GM21619 (cell line): Measurements from ENCODE around the gene SLC66A2.
"Not testable (repeated sequence)": the region's sequence is repeated elsewhere in the genome, so short reads cannot be mapped to it uniquely, and the experiment has no call there.

Experiments used
- ATAC-seq: cut with Tn5 transposase; IDR thresholded peaks from one replicate; pipeline ENCODE4 v1.9.1; 2021; ENCODE audit not compliant: unreplicated experiment

SLC66A2 gene

DNA sequence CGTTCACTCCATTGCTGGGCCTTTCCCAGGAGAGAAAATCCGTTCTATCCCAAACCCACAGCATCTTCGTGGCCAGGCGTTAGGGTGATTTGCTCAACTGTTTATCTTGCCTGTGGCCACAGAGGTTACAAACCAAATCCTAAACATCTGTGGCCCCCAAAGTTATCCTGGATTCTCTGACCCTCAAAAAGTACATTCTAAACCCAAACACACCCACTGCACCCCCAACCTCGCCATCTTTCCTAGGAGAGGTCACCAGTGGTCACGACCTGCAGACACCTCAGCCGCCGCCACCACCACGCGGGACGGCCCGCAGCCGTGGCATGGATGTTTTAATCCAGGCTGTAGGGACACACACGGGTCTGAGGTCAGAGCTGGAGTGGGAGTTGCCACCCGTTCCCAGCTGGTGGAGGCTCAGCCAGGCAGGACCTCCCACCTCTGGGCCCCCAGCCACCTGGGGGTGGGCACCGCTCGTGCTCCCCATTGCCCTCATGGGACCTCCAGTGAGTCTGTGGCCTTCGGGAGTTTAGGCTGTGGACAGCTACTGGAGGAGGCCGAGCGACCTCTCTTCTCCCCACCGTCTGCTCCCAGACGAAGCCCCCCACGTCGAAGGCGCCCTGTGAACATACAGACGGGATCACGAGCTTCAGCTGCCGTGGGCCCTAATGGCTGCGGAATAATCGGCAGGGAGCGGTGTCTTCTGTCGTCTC is 81.7 kb downstream of the SLC66A2 start:
- no peak for ATAC-seq

DNA sequence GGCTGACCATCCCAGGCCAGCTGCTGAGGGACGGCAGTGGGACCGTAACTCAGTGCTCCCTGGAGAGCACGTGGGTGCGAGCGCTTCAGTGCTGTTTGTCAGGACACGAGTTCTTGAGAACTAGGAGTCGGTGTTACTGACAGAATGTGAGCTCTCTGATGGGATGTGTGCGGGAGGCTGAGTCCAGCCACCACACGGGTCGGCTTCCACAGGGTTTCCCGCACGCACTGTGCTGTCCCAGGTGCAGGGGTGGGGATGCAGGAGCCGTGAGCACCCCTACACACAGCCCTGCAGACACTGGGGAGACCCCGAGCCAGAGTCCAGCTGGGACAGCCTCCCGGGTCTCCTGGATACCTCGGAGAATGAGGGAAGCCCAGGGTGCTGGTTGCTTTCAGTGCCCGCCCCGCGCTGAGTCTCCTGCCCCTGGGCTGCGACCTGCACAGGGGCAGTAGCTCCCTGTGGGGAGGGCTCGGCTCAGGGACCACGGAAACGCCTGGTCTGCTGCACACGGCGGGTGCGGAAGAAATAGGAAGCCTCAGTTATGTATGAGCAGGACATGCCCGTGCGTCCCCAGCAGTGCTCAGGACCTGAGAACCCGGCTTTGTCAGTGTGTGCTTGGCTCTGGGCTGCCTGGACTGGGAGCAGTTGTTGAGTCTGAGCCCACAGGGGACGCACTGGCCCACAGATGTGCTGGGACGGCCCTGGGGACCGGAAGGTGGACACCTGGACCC is 82.5 kb downstream of the SLC66A2 start:
- no peak for ATAC-seq

DNA sequence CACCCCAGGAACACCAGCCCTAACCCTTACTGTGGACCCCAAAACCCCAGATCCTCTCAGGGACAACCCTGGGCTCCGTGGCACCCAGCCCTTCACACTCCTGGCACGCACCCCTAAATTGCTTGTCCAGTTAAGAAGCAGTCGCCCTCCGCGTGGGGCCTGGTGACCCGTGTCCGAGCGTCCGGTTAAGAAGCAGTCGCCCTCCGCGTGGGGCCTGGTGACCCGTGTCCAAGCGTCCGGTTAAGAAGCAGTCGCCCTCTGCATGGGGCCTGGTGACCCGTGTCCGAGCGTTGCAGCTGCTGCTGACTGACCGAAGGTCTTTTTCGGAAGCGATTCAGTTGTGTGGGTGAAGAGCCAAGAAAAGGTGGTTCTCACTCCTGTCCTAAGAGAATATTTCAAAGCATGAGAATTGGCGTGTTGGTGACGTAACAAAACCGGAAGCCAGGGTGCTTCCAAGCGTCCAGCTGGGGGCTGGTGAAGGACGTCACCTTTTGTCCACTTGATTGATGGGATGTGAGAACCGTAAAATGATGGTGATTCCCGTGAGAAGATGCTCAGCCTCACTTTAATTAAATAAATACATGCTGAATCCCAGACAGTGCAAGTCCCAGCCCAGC is 83.2 kb downstream of the SLC66A2 start:
- ATAC-seq = no peak

DNA sequence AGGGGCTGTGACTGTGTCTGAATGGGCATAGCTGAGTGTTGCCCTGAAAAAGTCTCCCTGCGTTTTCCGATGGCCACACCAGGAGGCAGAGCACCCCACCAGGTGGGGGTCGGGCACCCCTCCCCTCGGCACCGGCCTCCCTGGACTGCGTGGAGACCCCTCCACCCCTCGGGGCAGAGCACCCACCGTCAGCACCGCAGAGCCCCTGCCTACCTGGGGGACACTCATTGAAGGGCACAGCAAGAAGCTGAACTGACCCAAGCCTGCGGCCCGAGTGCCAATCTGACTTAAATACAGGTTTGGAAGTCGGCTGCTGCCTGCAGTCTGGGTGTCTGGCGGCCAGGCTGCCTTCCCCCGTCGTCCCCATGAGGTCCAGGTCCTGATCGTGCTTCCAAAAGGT is 83.8 kb downstream of the SLC66A2 start:
- no peak for ATAC-seq

DNA sequence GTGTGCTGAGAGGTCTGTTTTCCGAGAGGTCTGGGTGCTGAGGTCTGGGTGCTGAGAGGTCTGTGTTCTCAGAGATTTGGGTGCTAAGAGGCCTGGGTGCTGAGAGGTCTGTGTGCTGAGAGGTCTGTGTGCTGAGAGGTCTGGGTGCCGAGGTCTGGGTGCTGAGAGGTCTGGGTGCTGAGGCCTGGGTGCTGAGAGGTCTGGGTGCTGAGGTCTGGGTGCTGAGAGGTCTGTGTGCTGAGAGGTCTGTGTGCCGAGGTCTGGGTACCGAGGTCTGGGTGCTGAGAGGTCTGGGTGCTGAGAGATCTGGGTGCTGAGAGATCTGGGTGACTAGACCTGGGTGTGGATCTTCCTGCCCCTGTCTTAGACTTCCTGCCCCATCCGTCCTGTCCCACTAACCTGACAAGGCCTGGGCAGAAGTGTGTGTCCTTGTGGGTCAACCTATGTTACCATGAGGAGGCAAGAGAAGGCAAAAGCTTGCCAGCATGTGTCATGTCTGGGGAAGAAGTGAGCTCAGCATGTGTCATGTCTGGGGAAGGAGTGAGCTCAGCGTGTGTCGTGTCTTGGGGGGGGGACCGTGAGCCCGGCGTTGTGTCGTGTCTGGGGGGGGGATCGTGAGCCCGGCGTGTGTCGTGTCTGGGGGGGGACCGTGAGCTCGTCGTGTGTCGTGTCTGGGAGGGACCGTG is 84.4 kb downstream of the SLC66A2 start:
- no peak for ATAC-seq

DNA sequence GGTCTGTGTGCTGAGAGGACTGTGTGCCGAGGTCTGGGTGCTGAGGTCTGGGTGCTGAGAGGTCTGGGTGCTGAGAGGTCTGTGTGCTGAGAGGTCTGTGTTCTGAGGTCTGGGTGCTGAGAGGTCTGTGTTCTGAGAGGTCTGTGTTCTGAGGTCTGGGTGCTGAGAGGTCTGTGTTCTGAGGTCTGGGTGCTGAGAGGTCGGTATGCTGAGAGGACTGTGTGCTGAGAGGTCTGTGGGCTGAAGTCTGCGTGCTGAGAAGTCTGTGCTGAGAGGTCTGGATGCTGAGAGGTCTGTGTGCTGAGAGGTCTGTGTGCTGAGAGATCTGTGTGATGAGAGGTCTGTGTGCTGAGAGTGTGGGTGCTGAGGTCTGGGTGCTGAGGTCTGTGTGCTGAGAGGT is 85.5 kb downstream of the SLC66A2 start:
- not testable (repeated sequence) for ATAC-seq

DNA sequence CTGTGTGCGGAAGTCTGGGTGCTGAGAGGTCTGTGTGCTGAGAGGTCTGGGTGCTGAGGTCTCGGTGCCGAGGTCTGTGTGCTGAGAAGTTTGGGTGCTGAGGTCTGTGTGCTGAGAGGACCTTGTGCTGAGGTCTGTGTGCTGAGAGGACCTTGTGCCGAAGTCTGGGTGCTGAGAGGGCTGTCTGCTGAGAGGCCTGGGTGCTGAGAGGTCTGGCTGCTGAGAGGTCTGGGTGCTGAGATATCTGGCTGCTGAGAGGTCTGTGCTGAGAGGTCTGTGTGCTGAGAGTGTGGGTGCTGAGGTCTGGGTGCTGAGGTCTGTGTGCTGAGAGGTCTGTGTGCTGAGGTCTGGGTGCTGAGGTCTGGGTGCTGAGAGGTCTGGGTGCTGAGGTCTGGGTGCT is 86.5 kb downstream of the SLC66A2 start:
- ATAC-seq = not testable (repeated sequence)

DNA sequence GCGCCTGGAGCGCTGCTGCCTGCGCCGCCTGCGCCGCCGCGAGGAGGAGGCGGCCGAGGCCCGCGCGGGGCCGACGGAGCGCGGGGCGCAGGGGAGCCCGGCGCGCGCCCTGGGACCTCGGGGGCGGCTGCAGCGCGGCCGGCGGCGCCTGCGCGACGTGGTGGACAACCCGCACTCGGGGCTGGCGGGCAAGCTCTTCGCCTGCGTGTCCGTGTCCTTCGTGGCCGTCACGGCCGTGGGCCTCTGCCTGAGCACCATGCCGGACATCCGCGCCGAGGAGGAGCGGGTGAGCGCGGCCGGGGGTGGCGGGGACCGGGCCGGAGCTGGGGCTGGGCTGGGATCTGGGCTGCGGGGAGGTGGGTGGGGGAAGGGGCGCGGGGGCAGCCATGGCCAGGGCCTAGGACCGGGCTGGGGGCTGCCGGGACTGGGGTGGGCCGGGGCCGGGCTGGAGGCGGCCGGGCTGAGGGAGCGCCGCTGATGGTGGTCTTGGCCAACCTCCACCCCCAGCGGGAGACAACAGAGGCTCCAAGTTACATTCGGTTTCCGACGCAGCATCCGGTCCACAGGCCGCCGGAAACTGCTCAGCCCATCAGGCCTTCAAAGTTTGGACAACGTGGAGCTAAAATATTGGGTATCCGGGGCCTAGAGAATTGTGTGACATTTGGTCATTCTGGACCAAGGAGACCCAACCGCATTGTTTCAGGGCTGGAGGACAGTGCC is 87.3 kb downstream of the SLC66A2 start:
- ATAC-seq = no peak

DNA sequence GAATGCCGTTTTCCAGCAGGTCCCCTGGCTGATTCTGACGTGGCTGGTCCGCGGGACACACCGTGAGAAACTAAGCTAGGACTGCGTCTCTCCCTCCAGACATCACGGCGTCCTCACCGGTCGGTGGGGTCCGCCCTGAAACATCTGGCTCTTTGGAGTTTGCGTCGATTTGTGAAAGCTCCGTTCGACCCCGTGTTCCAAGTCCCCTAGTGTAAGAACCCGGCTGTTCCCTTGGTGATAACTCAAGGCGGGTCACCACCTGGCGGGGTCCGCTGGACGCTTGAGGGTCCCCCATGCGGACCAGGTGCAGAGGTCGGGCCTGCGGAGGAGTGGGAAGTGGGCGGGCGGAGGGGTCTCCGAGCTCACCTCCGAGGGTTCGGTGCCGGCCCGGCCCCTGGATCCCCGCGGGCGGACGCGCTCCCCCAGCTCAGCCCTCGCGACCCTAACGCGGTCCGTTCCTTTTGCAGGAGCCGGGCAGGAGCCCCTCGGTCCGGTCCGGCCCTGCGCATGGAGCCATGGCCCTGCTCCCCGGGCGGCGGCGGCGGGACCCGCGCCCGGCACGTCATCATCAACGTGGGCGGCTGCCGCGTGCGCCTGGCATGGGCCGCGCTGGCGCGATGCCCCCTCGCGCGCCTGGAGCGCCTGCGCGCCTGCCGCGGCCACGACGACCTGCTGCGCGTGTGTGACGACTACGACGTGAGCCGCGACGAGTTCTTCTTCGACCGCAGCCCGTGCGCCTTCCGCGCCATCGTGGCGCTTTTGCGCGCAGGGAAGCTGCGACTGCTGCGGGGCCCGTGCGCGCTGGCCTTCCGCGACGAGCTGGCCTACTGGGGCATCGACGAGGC is 88.1 kb downstream of the SLC66A2 start:
- ATAC-seq = no peak

DNA sequence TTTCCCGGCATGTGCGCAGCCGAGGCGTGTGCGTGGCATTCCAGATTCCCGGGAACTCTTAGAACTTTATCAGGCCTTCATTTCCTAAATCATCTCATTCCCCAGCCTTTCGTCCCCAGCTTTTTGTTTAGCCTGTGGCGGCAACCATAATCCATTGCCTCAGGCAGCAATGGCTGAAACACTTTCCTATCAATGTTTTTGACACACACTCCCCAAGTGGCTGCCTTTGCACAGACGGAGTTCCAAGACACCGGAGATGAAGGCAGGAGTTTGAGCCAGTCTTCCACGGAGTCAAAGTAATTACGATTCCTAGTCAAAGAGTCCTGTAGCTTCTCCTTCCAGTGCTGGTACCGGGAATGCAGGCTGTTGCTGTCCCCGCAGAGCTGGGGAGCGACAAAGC is 88.9 kb downstream of the SLC66A2 start:
- ATAC-seq = no peak

DNA sequence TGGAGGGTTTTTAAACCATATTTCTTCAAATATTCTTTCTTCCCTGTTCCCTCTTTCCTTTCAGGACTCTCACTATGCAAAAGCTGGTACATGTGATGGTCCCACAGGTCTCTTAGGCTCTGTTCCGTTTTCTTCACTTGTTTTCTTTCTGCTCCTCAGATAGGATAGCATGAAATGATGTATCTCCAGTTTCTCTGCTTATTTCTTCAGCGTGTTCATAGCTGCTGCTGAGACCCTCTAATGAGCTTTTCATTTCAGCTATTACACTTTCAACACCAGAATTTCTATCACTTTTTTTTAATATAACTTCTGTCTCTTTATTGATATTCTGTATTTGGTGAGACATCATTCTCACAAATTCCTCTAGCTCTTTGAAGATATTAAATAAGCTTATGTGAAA is 89.8 kb downstream of the SLC66A2 start:
- no peak for ATAC-seq

DNA sequence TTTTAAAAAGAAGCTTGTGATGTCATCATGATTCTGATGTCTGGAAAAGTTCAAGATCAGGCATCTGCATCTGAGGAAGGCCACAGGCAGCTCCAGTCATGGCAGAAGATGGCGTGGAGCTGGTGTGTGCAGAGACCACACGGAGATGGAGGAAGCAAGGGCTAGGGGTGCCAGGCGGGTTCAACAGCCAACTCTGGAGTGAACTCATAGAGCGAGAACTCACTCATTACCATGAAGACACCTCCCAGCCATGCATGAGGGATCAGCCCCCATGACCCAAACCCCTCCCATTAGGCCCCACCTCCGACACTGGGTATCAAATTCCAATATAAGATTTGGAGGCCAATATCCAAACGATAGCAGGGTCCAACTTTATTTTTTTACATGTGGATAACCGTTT is 92.1 kb downstream of the SLC66A2 start:
- ATAC-seq = no peak

DNA sequence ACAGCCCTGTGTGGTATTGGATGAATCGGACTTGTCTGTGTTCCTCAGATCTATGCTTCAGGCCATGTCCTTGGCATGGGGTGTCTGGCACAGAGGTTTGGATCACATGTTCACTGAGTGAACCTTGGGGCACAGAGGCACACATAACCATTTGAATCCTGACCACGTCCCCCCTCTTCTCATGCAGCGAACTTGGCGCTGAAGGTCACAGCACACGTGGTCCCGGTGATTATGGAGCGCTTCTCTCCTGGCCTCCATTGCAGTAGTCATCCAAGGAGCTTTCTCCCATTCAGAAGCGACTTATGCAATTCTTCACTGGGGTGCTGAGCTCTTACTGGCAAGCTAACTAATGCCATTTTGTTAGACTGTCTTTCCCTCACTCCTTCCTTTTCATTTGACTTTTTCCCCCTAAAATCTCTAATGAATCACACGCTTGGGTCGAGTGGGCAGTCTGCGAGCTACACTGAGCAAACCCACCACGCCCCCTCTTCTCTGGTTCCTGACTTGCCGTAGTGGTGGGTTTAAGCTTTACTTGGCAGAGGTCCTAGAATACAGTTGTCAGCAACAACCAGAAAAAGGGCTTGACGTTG is 94.3 kb downstream of the SLC66A2 start:
- no peak for ATAC-seq

DNA sequence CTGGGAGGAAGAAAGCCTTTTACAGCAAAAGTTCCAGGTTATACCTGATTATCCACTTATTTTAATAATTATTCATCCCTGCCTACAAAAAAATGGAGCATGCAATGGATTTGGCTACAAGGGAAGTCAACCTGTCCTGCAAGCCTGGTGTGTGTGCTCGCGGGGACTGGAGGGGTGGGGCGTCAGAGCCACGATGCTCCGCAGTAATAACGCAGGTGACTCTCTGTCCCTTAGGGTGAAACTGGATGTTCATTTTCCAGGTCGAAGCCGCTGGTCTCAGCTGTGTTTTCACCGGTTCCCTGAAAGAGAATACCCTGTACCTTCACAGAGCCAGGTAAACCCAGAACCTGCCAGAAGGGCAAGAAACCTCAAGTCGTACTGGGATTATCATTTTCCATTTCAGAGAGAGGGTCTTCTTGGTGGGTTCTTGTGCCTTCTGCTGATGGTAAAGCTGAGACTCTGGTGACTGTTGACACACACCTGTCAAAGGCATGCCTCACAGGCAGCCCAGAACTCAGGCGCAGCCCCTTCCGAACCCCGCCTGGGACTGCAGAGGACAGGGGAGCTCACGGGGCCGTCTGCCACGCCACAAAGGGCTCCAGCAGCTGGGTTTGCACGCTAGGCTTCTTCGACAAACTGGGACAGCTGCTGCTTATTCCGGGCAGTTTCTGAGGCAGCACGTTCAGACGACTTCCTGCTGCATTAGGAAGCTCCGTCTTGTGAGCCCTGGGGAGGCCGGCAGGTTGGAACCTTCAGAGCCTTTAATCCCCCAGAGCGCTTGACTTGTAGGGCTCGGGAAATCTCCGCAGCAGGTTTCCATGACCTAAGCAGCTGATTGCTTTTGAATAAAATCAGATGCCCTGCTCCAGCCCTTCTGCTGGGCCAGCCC is 95.1 kb downstream of the SLC66A2 start:
- ATAC-seq = peak; percentile 61

DNA sequence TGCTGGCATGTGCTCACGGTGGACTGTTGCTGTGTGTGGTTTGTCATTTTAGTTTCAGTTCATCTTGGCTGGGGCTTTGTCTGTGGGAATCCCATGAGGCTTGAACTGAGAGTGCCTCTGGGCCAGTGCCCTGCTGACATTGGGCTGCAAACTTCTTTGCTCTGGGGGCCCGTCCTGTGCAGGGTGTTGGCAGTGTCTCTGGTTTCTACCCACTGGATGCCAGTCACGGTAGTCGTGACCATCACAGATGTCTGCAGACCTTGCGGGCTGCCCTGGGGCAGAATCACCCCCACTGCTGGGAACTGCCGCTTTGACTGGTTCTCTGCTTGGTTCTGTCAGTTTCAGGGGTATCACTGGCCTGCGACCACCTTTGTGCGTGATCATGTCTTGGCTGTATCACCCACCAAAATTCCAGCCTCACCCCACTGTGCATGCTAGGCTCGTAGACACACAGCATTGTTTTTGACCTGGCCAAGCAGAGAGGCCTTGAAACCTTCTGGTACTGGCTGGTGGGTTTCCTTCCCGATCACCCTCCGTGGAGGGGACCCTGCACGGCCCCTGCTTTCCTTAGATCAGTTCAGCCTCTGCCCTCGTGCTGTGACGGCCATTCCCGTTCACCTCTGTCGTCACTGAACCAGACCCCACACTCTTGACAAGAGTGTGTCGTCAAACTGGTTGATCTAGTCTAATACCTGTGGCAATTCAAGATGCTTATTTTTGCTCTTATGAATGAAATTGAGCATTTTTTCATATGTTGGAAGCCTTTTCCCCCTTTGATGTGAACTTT is 96.1 kb downstream of the SLC66A2 start:
- ATAC-seq = peak; percentile 70

DNA sequence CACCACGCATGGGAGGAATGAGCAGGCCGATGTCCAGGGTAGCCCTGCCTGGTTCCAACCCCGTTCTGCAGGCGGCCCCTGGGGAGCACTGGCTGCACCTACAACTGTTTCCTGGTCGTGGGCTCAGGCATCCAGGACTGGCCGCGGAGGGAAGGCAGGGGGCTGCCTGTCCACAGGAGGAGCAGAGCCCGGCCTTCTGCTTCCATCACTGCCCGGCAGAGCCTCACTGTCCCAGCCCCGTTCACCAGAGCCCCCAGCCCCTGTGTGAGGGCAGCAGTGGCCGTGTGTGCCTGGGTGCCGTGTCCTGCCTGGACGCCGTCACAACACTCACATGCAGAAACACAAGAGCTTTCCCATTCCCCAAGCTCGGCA is 97.5 kb downstream of the SLC66A2 start:
- no peak for ATAC-seq

DNA sequence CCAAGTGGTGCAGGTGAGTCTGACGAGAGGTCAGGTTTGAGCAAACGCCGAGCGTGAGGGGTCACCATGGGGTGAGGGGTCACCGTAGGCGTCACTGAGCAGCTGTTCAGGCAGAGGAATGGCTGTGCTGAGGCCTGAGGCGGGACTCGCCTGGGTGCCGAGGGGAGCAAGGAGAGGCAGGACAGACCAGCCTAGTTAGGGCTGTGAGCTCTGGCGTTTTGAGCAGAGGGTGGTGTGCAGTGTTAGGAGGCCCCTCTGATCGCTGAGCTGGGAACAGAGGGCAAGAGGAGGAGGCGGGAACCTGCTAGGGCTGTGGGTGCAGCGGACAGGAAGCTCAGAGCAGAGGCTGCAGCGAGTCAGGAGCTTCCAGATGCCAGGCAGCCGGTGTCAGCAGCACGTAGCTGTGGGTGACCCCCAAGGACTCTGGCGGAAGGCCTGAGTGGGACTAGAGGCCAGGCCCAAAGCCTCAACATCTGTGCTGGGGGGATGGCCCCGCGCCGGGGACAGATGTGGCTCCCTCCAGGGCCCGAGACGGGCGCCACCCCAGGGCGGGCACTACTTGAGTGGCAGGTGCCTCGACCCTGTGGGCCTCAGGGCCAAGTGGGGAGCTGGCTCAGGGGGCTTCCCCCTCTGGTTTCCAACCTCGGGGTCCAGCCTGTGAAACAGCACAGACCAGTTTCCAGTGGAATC is 98.0 kb downstream of the SLC66A2 start:
- no peak for ATAC-seq
